CD14-positive monocyte (primary cell): ENCODE results near the gene SESN3. TPM values are rescaled to one million over a fixed set of nuclear protein-coding genes. Genes with fewer than 3 reads are reported as not detected.
"Not testable (repeated sequence)": the region's sequence is repeated elsewhere in the genome, so short reads cannot be mapped to it uniquely, and the experiment has no call there.

Experiments
- DNase-seq, 3 donors: peaks; one replicate each; pipeline ENCODE4 v3.0.0-alpha.2; 2011 to 2022
- H2AFZ ChIP-seq: 2 replicates; pipeline ENCODE4 v1.6.0; 2012; ENCODE audit warnings: mild to moderate bottlenecking, low read depth, low read length, inconsistent platforms; ENCODE audit not compliant: insufficient read depth, poor library complexity, severe bottlenecking
- H3K27ac ChIP-seq, 2 donors: 1 replicate in 1 of 2; 2 replicates in 1 of 2; pipeline ENCODE4 v1.5.1; 2012 to 2013; ENCODE audit warnings: low read length in 2 of 2, control low read depth in 1 of 2, inconsistent platforms in 1 of 2, low read depth in 1 of 2, mild to moderate bottlenecking in 1 of 2
- H3K27me3 ChIP-seq, 2 donors: one replicate each; pipeline versions ENCODE4 v1.6.0 to v1.6.1; 2011 to 2013; ENCODE audit warnings: low read length in 2 of 2; ENCODE audit not compliant: control insufficient read depth in 2 of 2, insufficient read depth in 2 of 2
- H3K36me3 ChIP-seq, 2 donors: replicated peaks in 1 of 2; 1 replicate in 1 of 2; 2 replicates in 1 of 2; pipeline versions ENCODE4 v1.5.1 to v1.6.1; 2012 to 2013; ENCODE audit warnings: low read length in 2 of 2, control low read depth in 1 of 2, inconsistent platforms in 1 of 2, mild to moderate bottlenecking in 1 of 2; ENCODE audit not compliant: insufficient read depth in 2 of 2, control insufficient read depth in 1 of 2
- H3K4me1 ChIP-seq, 2 donors: 1 replicate in 1 of 2; 2 replicates in 1 of 2; pipeline versions ENCODE4 v1.5.1 to v1.6.1; 2012 to 2013; ENCODE audit warnings: low read length in 2 of 2, control low read depth in 1 of 2, inconsistent platforms in 1 of 2, mild to moderate bottlenecking in 1 of 2, moderate library complexity in 1 of 2; ENCODE audit not compliant: insufficient read depth in 2 of 2, control insufficient read depth in 1 of 2
- H3K4me2 ChIP-seq: replicated peaks from 2 replicates; pipeline ENCODE3; 2012; ENCODE audit warnings: low read length, moderate library complexity, mild to moderate bottlenecking; ENCODE audit not compliant: poor library complexity, severe bottlenecking; ENCODE audit errors: extremely low read depth
- H3K4me3 ChIP-seq, 3 experiments: fragments of 200-600 bp in 1 of 3; sonication (generic) in 1 of 3; replicated peaks in 1 of 3; 1 replicate in 2 of 3; 2 replicates in 1 of 3; pipeline ENCODE4 v1.5.1; 2011 to 2013; ENCODE audit warnings: low read length in 3 of 3, mild to moderate bottlenecking in 3 of 3, control low read depth in 2 of 3, low read depth in 2 of 3, inconsistent platforms in 1 of 3, moderate library complexity in 1 of 3
- H3K79me2 ChIP-seq: 2 replicates; pipeline ENCODE4 v1.6.0; 2012; ENCODE audit warnings: mild to moderate bottlenecking, control low read depth, inconsistent platforms, low read length, moderate library complexity; ENCODE audit not compliant: insufficient read depth
- H3K9ac ChIP-seq: 2 replicates; pipeline ENCODE4 v1.6.0; 2017; ENCODE audit warnings: low read length, mild to moderate bottlenecking; ENCODE audit not compliant: insufficient read depth, poor library complexity, severe bottlenecking
- H3K9me3 ChIP-seq, 2 donors: replicated peaks in 1 of 2; 1 replicate in 1 of 2; 2 replicates in 1 of 2; pipeline versions ENCODE4 v1.5.1 to v1.6.1; 2012 to 2013; ENCODE audit warnings: low read length in 2 of 2, control low read depth in 1 of 2; ENCODE audit not compliant: control insufficient read depth in 1 of 2, insufficient read depth in 1 of 2
- H4K20me1 ChIP-seq: 2 replicates; pipeline ENCODE4 v1.6.0; 2012; ENCODE audit warnings: mild to moderate bottlenecking, low read length, control low read depth, moderate library complexity; ENCODE audit not compliant: insufficient read depth
- H3K27ac Mint-ChIP-seq, 7 donors: one replicate each; pipeline ENCODE4 v1.8.0; 2020; ENCODE audit warnings: mild to moderate bottlenecking in 7 of 7, mixed read lengths in 7 of 7, moderate library complexity in 6 of 7, inconsistent platforms in 2 of 7
- H3K27me3 Mint-ChIP-seq, 3 donors: one replicate each; pipeline ENCODE4 v1.8.0; 2021 to 2022; ENCODE audit warnings: low read depth in 3 of 3, mild to moderate bottlenecking in 3 of 3, mixed read lengths in 3 of 3, moderate library complexity in 3 of 3, inconsistent platforms in 1 of 3
- H3K36me3 Mint-ChIP-seq, 2 donors: one replicate each; pipeline ENCODE4 v1.8.0; 2020; ENCODE audit warnings: mixed read lengths in 2 of 2, inconsistent platforms in 1 of 2, mild to moderate bottlenecking in 1 of 2
- H3K4me1 Mint-ChIP-seq: one replicate; pipeline ENCODE4 v1.8.0; 2020; ENCODE audit warnings: mild to moderate bottlenecking, mixed read lengths
- H3K4me3 Mint-ChIP-seq, 2 donors: one replicate each; pipeline ENCODE4 v1.8.0; 2020; ENCODE audit warnings: mild to moderate bottlenecking in 2 of 2, mixed read lengths in 2 of 2, moderate library complexity in 1 of 2
- H3K9me3 Mint-ChIP-seq, 7 donors: one replicate each; pipeline ENCODE4 v1.8.0; 2020 to 2022; ENCODE audit warnings: mixed read lengths in 7 of 7, mild to moderate bottlenecking in 6 of 7, moderate library complexity in 6 of 7, inconsistent platforms in 2 of 7
- WGBS: methylation state at CpG from one replicate; pipeline ENCODE4 v1.1.5; 2013; ENCODE audit warnings: missing lambda C conversion rate; ENCODE audit not compliant: insufficient coverage; 5-methylcytosine and 5-hydroxymethylcytosine counted together
- intact Hi-C, 2 donors: fragments of 100-400 bp; cut with micrococcal nuclease; formaldehyde crosslinking; loops; one replicate each; pipeline versions ENCODE4 v1.15.0 to v1.15.1; 2023
- polyA plus RNA-seq, 3 donors: library from polyadenylated mRNA; depleted of rRNA in 1 of 3; unstranded in 2 of 3; stranded (reverse) in 1 of 3; fragments of 300-500 nt in 2 of 3; fragments of >200 nt in 1 of 3; fragmentation: Illumina TruSeq in 2 of 3; gene quantifications; 1 replicate in 2 of 3; 2 replicates in 1 of 3; pipeline ENCODE4 v1.2.3, GENCODE V29; 2012 to 2021
- TF ChIP-seq, protein P1 (sequence below): fragments of 200-600 bp; IDR thresholded peaks from one replicate; pipeline ENCODE4 v1.8.0; 2022; ENCODE audit warnings: antibody characterized with exemption, mild to moderate bottlenecking

SESN3 gene
- polyA plus RNA-seq, 3 donors, result 1.1 to 7.4 (median 1.4) TPM

DNA sequence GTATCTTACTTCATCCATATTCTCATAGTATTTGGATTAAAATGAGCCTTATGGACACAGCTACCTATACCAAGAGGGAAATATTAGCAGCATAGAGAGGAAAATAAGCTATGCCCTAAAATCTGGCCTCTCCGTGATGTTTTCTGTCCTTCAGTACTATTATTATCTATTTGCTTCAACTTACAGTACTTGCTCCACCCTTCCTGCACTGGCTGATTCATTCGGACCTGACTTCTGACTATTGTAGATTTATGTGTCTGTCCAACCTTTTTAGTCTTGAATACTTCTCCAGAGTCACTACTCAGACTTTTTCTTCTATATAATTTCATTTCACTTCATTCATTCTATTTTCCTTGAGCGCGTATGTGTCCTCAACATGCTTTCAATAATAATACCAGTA, 45.1 kb upstream of the SESN3 start:
- Histone ChIP-seq H2AFZ (no peak overlapping the region), H3K27me3 (no peaks in the 10 kb centered on the region), H3K4me1 (peaks cover 17 to 19% of the 10 kb centered on the region in 2 donors), H4K20me1 (no peaks in the 10 kb centered on the region), H3K9me3 (peaks cover 0 to 3% of the 10 kb centered on the region in 2 donors), H3K4me3 (no peak overlapping the region), H3K36me3 (no peaks in the 10 kb centered on the region), H3K9ac (no peak overlapping the region), H3K79me2 (no peaks in the 10 kb centered on the region), H3K4me2 (no peak overlapping the region), H3K27ac (no peak overlapping the region)
- peaks cover 26% of the 10 kb centered on the region for H3K4me1 Mint-ChIP-seq
- TF ChIP-seq, protein P1, sequence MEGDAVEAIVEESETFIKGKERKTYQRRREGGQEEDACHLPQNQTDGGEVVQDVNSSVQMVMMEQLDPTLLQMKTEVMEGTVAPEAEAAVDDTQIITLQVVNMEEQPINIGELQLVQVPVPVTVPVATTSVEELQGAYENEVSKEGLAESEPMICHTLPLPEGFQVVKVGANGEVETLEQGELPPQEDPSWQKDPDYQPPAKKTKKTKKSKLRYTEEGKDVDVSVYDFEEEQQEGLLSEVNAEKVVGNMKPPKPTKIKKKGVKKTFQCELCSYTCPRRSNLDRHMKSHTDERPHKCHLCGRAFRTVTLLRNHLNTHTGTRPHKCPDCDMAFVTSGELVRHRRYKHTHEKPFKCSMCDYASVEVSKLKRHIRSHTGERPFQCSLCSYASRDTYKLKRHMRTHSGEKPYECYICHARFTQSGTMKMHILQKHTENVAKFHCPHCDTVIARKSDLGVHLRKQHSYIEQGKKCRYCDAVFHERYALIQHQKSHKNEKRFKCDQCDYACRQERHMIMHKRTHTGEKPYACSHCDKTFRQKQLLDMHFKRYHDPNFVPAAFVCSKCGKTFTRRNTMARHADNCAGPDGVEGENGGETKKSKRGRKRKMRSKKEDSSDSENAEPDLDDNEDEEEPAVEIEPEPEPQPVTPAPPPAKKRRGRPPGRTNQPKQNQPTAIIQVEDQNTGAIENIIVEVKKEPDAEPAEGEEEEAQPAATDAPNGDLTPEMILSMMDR, result no peak
- no peak for DNase-seq
- intact Hi-C loops, result no loop called here
- WGBS, result no CpG with 5 or more reads among the region's 4 CpGs
- no peak overlapping the region for H3K4me3 Mint-ChIP-seq
- H3K27me3 Mint-ChIP-seq, result no peaks in the 10 kb centered on the region
- peaks cover 0 to 9% (median 4%) of the 10 kb centered on the region in 7 donors for H3K9me3 Mint-ChIP-seq
- H3K27ac Mint-ChIP-seq, result no peak overlapping the region
- H3K36me3 Mint-ChIP-seq, result no peaks in the 10 kb centered on the region

DNA sequence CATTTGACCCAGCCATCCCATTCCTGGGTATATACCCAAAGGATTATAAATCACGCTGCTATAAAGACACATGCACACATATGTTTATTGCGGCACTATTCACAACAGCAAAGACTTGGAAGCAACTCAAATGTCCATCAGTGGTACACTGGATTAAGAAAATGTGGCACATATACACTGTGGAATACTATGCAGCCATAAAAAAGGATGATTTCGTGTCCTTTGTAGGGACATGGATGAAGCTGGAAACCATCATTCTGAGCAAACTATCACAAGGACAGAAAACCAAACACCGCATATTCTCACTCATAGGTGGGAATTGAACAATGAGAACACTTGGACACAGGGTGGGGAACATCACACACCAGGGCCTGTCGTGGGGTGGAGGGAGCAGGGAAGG, 42.6 kb upstream of the SESN3 start:
- DNase-seq, intact Hi-C loops, H3K79me2 ChIP-seq, H3K4me1 Mint-ChIP-seq, H3K4me3 ChIP-seq, H3K27ac ChIP-seq, H3K4me3 Mint-ChIP-seq, H3K9me3 Mint-ChIP-seq, H3K27me3 Mint-ChIP-seq, H3K9ac ChIP-seq, H3K36me3 ChIP-seq, H3K4me2 ChIP-seq, H3K9me3 ChIP-seq, H4K20me1 ChIP-seq, H3K27ac Mint-ChIP-seq, H2AFZ ChIP-seq, H3K36me3 Mint-ChIP-seq, H3K27me3 ChIP-seq: not testable (repeated sequence)
- no CpG with 5 or more reads among the region's 5 CpGs for WGBS
- H3K4me1 ChIP-seq, result peaks cover 10 to 13% of the 10 kb centered on the region in 2 donors
